Chondrocyte (in vitro differentiated cells): ENCODE data around the gene NOL8. TPM values are rescaled to one million over a fixed set of nuclear protein-coding genes. Genes with fewer than 3 reads are reported as not detected.

Source experiments
- DNase-seq: peaks from one replicate; pipeline ENCODE4 v3.0.0; 2021; ENCODE audit warnings: mixed read lengths, low spot score
- H3K27ac Mint-ChIP-seq: one replicate; pipeline ENCODE4 v1.8.0; 2021; ENCODE audit warnings: mild to moderate bottlenecking, moderate library complexity, mixed read lengths; ENCODE audit not compliant: unreplicated experiment
- H3K27me3 Mint-ChIP-seq: 2 replicates; pipeline ENCODE4 v1.8.0; 2021; ENCODE audit warnings: low read depth, mixed read lengths
- H3K36me3 Mint-ChIP-seq: 2 replicates; pipeline ENCODE4 v1.8.0; 2021; ENCODE audit warnings: low read depth, mixed read lengths
- H3K4me1 Mint-ChIP-seq: 2 replicates; pipeline ENCODE4 v1.8.0; 2021; ENCODE audit warnings: low read depth, mild to moderate bottlenecking, mixed read lengths
- H3K4me3 Mint-ChIP-seq: one replicate; pipeline ENCODE4 v1.8.0; 2021; ENCODE audit warnings: mild to moderate bottlenecking, moderate library complexity, mixed read lengths; ENCODE audit not compliant: unreplicated experiment
- H3K9me3 Mint-ChIP-seq: 2 replicates; pipeline ENCODE4 v1.8.0; 2021; ENCODE audit warnings: low read depth, mixed read lengths
- total RNA-seq: library from RNA; stranded (reverse); gene quantifications from 3 replicates; pipeline ENCODE4 v1.2.1, GENCODE V29; 2021
- TF ChIP-seq, protein P1 (sequence below): fragments of 200-600 bp; sonication (generic); IDR thresholded peaks from 2 replicates; pipeline ENCODE4 v1.5.0; 2021; ENCODE audit warnings: antibody characterized with exemption, mild to moderate bottlenecking, moderate library complexity

NOL8 gene
- total RNA-seq, 1 donor from 2014 or later, result 28.3 TPM

DNA sequence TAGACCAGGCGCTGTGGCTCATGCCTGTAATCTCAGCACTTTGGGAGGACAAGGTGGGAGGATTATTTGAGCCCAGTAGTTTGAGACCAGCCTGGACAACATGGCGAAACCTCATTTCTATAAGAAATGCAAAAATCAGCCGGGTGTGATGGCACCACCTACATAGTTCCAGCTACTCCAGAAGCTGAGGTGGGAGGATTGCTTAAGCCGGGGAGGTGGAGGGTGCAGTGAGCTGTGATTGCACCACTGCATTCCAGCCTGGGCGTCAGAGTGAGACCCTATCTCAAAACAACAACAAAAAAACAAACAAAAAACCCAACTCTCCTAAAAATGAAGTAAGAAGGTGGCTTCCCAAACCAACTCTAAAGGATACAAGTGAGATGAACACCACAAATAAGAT lies 54.6 kb downstream of the NOL8 start:
- Mint-ChIP-seq H3K9me3 (no peaks in the 10 kb centered on the region), H3K36me3 (peaks cover 59% of the 10 kb centered on the region)
- TF ChIP-seq, protein P1, sequence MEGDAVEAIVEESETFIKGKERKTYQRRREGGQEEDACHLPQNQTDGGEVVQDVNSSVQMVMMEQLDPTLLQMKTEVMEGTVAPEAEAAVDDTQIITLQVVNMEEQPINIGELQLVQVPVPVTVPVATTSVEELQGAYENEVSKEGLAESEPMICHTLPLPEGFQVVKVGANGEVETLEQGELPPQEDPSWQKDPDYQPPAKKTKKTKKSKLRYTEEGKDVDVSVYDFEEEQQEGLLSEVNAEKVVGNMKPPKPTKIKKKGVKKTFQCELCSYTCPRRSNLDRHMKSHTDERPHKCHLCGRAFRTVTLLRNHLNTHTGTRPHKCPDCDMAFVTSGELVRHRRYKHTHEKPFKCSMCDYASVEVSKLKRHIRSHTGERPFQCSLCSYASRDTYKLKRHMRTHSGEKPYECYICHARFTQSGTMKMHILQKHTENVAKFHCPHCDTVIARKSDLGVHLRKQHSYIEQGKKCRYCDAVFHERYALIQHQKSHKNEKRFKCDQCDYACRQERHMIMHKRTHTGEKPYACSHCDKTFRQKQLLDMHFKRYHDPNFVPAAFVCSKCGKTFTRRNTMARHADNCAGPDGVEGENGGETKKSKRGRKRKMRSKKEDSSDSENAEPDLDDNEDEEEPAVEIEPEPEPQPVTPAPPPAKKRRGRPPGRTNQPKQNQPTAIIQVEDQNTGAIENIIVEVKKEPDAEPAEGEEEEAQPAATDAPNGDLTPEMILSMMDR, result no peak

DNA sequence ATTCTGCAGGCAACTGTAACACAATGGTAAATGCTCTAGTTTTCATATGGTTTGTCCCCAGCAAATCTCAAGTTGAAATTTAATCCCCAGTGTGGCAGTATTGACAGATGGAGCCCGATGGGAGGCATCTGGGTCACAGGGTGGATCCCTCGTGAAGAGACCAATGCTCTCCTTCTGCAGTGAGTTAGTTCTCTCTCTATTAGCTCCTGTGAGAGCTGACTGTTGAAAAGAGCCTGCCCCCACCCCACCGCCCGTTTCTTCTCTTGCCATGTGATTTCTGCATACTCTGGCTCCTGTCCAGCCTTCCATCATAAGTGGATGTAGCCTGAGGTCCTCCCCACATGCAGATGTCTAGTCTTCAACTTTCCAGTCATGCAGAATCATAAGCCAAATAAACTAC lies 58.7 kb downstream of the NOL8 start:
- Mint-ChIP-seq H3K4me1 (peaks cover 5% of the 10 kb centered on the region), H3K27ac (peak overlapping the region; percentile 41), H3K27me3 (no peaks in the 10 kb centered on the region), H3K4me3 (no peak overlapping the region), H3K9me3 (no peaks in the 10 kb centered on the region), H3K36me3 (peaks cover 63% of the 10 kb centered on the region)
- TF ChIP-seq, protein P1, result no peak
- no peak for DNase-seq

More for the DNA sequence above, 54.6 kb downstream of the NOL8 start:
- Mint-ChIP-seq H3K27me3 (no peaks in the 10 kb centered on the region), H3K4me3 (no peak overlapping the region), H3K27ac (peak overlapping the region; percentile 45), H3K4me1 (peaks cover 5% of the 10 kb centered on the region)
- no peak for DNase-seq

DNA sequence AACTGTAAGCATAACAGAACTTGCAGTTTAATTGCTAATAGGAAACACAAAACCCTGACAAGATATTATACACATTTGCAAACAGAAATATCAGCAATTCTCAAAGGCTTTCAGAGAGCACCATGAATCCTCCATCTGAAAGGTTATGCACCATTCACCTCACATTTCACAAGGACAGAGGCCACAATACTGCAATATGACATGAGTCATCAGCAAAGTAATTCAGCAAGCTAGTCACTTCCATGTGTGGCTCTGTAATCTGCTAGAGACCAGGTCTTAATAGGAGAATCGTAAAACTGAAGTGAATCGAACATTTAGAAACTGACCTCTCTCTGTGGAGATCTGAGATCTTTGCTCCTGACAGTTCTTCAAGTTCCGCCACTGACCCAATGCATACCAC lies 60.0 kb downstream of the NOL8 start:
- H3K36me3 Mint-ChIP-seq, result peaks cover 62% of the 10 kb centered on the region
- H3K9me3 Mint-ChIP-seq, result no peaks in the 10 kb centered on the region
- no peak for DNase-seq
- no peaks in the 10 kb centered on the region for H3K27me3 Mint-ChIP-seq
- no peak overlapping the region for H3K27ac Mint-ChIP-seq
- TF ChIP-seq, protein P1, result no peak
- no peak overlapping the region for H3K4me3 Mint-ChIP-seq
- peaks cover 5% of the 10 kb centered on the region for H3K4me1 Mint-ChIP-seq

DNA sequence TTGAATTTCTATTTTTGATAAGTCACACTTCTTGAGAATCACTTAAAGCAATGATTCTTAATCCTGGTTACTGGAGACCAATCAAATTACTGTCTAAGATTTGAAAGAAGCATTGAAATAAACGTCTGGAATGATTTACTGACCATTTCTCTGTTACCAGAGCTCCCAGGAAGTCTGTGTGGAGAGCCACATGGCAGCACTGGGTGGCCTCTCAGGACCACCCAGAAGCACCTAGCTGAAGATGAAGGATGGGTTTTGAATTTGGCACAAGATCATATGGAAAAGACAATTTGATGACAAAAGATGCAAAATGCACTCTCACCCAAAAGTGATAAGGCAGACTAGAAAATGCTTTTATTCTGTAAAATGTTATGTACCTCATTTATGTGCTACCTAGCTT lies 62.0 kb downstream of the NOL8 start:
- no peak overlapping the region for H3K27ac Mint-ChIP-seq
- H3K4me3 Mint-ChIP-seq, result no peak overlapping the region
- peaks cover 5% of the 10 kb centered on the region for H3K4me1 Mint-ChIP-seq
- no peaks in the 10 kb centered on the region for H3K9me3 Mint-ChIP-seq
- no peaks in the 10 kb centered on the region for H3K27me3 Mint-ChIP-seq
- peaks cover 64% of the 10 kb centered on the region for H3K36me3 Mint-ChIP-seq
- no peak for DNase-seq
- TF ChIP-seq, protein P1, result no peak

DNA sequence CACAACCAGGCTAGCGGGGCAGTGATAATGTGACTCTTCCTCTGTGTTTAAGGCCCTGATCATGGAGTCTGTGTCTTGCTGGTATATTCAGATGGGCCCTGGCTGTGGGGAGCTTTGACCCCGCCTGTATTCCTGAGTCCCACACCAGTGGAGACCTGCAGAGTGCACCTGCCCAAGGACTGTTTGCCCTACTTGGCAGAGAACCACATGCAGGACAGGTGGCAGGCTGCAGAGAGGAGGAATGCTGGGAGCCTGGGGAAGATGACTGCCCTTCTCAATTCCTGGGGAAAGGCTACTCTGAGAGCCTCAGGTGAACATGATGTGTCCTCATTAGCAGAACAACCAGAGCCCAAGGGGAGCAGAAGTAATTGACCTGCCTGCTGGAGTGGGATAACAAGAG lies 67.8 kb downstream of the NOL8 start:
- H3K36me3 Mint-ChIP-seq, result peaks cover 56% of the 10 kb centered on the region
- H3K9me3 Mint-ChIP-seq, result no peaks in the 10 kb centered on the region
- H3K4me3 Mint-ChIP-seq, result no peak overlapping the region
- TF ChIP-seq, protein P1, result no peak
- H3K27me3 Mint-ChIP-seq, result no peaks in the 10 kb centered on the region
- DNase-seq, result no peak
- no peaks in the 10 kb centered on the region for H3K4me1 Mint-ChIP-seq
- H3K27ac Mint-ChIP-seq, result no peak overlapping the region
